NCI-H146 treated with DMSO at 0.1 percent for 48 hours (cell line): ENCODE data around the gene CEP295NL.
"Not testable (repeated sequence)": the region's sequence is repeated elsewhere in the genome, so short reads cannot be mapped to it uniquely, and the experiment has no call there.

Source experiments
- DNase-seq: peaks from one replicate; lab custom pipeline; 2025; ENCODE audit not compliant: unreplicated experiment; lab: John Stamatoyannopoulos, UW

The CEP295NL gene, protein sequence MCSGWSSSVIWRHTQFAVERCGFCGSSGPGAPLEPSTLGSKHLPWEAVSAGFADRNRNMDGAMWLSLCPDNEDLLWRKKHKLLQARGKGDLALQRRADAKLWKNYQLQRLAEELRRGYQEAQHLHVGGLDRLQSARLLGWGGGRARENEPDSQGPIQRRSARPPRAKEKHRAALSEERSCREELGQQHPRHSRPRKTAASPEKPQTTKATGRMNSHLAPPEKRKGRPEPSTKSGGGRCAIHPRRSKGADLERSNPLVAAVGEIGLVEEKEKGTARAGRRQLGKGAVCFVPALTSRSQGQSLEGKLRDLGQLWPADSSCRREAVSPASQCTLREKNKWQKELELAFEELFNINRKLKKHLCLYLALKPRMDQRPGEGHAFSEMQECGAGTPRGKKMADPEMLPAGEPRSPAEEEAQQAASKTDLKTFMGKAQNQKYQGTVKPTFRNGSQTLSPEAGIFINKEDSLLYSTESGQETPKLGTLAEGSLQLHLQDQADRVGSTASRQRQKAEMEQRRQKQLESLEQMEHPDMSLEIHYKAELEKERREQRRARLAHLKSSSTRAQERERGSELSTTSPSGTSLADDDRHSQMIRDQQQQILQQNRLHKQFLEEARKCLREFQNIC

DNA sequence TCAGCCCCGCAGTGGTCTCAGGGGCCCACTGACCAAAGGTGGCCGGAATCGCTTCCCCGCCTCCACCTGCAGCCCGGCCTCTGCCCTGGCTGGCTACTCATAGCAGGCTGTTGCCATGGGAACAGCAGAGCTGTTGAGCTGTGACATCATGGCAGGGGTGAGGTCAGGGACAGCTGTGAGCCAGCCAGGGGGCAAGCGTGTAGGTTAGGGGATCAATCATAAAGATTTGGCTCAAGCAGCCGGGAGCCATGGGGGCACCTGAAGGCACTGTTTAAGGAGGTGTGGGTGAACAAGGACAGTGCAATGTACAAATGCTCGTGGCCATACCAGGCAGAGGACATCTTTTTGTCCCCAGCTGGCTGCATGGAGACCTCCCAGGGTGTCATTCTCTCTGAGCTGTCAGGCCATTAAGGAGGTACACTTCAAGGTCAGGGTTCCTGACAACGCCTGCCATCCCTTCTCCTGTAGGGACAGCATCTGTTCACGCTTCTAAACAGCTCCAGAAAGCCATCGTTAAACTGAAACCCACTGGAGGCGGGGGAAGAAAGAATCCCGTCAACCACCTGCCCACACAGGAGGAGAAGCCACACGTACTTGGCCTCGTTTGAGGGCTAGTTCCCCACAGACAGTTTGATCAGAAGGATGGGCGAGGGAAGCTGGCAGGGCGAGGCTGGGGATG is at the start of gene CEP295NL:
Gene CEP295NL, minus strand, starts transcription at position 101 of the 679 bp plus-strand sequence. CDS start 1,373 bp downstream, outside the sequence.
- DNase-seq = peak; percentile 46

- no peak for DNase-seq
Measured at GRCh38 chr17:78952706-78953105, 49.7 kb upstream of the CEP295NL start.

- no peak for DNase-seq
Measured at GRCh38 chr17:78951967-78952551, 49.1 kb upstream of the CEP295NL start.

DNA sequence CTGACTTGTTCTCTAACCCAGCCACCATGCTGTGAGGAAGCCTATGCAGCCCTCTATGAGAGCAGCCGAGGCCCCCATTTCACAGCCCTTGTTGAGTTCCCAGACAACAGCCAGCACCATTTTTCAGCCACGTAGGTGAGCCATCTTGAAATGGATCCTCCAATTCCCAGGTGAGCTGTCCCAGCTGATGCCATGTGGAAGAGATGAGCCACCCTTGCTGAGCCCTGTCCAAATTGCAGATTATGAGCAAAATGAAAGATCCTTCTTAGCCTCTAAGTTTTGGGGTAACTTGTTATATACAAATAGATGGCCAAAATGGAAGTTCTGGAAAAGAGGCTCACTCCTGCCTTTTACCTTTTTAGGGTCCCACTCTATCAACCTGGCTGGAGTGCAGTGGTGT is 47.9 kb upstream of the CEP295NL start:
- DNase-seq = no peak

DNA sequence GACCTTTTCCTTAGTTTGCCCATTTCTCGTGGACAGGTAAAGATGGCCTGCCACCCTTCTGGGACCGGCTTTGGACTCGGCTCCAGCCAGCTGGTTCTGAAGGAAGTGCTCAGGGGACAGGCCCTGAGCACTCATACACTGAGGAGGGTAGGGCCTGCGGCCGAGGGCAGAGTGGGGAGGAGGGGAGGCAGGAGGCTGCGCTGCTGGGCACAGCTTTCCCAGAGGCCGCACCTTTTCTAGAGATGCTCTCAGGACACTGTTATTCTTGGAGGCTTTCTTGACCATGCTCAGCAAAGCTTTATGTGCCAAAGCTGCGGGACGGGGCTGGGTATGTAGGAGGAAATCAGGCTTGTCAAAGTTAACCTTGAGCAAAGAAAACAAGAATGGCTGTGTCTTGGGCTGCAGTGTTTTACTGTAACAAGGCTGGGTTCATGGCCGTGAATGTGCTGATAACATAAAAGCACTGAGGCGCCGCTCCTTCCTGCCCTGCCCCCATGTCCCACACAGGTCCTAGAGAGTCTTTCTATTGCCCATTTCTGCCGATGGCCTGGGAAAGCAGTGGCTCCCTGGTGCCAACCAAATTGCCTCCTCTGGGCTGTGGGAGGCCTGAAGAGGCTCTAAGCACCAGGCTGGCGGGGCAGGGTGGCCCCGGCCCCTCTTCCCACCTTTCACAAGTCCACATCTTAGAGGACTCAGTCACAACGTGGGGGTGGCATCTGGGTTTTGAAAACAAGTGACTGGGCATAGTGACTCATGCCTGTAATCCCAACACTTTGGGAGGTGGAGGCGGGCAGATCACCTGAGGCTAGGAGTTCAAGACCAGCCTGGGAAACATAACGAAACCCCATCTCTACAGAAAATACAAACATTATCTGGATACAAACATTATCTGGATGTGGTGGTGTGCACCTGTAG is 44.5 kb upstream of the CEP295NL start:
- no peak for DNase-seq

DNA sequence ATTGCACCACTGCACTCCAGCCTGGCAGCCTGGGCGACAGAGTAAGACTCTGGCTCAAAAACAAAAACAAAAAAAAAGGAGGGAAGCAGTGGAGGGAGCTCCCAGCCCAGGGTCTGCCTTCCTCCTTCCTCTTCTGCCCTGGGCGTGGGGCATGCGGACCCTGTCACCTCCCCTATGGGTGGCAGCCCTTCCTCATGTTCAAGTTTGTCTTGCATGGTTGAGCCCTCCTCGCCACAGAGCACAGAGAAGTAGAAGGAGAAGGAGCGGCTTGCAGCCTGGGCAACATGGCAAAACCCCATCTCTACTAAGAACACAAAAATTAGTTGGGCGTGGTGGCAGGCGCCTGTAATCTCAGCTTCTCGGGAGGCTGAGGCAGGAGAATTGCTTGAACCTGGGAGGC is 43.6 kb upstream of the CEP295NL start:
- no peak for DNase-seq

DNA sequence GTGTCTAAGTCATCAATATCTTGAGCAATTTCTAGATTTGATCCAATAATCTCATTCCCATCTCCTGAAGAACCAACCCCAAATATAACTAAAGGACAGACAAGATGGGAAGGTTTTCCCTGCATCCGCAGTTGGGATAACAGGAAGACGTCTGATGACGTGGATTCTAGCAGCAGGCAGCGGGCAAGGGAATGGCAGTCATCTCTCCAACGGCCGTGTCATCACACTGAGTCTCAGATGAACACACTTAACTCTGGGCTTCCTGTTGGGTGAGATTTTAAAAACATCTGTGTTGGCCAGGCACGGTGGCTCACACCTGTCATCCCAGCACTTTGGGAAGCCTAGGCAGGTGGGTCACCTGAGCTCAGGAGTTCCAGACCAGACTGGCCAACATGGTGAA is 43.1 kb upstream of the CEP295NL start:
- DNase-seq = no peak

DNA sequence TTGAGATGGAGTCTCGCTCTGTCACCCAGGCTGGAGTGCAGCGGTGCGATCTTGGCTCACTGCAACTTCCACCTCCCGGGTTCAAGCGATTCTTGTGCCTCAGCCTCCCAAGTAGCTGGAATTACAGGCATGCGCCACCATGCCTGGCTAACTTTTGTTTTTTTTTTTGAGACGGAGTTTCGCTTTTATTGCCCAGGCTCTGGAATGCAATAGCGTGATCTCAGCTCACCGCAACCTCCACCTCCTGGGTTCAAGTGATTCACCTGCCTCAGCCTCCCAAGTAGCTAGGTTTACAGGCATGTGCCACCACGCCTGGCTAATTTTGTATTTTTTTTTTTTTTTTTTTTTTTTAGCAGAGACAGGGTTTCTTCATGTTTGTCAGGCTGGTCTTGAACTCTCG is 42.5 kb upstream of the CEP295NL start:
- not testable (repeated sequence) for DNase-seq

DNA sequence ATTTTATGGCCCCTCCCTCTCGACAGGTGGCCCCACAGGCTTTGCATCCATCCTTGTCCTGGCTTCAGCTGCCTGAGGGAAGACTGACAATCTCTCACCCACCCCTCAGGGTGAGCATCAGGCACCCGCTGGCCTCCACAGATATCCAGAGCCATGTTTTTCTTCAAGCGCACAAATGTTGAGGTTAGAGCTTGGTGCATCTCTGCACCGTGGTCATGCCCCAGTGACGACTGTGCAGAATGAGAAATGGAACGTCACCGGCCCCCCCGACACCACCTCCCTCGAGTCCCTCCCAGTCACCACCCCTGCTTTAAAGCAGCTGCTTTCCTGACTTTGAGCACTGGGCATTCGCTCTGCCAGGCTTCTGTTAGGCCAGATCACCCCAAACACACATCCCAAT is 42.0 kb upstream of the CEP295NL start:
- no peak for DNase-seq

- DNase-seq = no peak
Measured at GRCh38 chr17:78944026-78944425, 41.0 kb upstream of the CEP295NL start.

DNA sequence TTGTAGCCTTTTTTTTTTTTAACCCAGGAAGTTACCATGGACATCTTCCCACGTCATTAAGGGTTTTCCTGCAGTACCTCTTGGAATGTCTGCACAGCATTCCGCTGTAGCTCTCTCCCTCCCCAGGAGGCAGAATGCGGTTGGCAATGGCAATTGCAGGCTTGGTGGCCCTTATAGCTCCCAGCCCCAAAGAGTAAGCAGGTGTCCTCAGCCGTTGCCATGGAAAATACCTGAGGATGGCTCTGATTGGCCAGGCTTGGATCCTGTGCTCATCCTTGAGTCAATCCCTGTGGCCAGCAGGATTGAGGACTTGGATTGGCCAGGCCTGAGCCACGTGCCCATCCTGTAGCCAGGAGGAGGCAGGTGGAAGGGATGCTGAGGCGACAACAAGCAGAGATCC is 37.7 kb upstream of the CEP295NL start:
- peak; percentile 72 for DNase-seq

DNA sequence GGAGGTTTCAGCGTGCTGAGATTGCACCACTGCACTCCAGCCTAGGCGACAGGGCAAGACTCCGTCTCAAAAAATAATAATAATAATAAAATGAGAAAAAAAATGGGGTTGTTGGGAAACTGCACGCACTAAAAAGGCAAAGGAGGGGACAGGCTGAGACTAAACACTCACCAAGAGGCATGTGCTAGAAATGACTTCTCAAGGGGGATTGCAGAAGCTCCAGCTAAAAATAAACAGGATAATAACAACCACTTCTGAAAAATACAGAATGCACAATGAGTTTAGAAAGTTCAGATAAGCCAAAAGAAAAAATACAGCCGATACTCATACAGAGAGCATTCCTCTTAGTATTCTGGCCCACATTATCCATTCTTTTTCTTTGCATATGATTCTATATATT is 37.3 kb upstream of the CEP295NL start:
- no peak for DNase-seq

- no peak for DNase-seq
Measured at GRCh38 chr17:78939615-78940014, 36.6 kb upstream of the CEP295NL start.

GRCh38 chr17:78937561-78937960 is 34.6 kb upstream of the CEP295NL start:
- no peak for DNase-seq

DNA sequence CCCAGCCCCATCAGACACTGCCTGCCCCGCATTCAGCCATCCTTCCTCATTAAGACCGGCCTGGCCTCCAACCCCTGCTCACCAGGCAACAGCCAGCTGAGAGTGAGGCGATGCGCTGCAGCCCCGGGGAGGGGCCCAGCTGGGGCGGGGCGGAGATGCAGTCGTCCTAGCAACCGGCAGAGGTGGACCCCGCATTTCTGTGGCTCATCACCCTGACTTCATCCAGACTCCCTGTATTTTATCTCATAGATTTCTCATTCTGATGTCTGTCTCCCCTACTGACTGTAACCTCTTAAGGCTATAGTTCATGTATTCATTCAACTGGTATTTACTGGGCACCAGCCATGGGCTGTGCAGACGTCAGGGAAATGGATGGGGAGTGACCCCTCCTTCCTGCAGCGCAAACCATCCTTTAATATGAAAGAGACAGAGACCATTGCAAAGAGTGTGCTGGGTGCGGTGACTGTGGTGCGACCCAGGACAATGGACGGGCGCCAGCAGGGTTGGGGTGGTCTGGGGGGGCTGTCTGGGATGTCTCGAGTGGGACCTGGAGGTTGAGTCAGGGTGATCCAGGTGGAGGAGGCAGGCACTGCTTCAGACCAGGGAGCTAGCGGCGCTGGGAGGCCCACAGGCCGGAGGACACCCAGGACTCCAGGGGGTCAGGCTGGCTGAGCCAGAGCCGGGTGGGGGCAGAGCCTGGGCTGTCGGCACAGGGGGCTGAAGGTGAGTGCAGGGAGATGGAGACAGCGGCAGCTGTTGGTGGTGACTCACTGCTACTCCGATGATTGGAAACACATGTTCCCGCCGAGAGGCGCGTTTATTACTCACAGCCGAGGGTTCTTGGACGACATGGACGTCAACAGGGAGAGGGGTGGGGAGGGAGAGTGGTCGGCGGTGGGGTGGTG is 32.7 kb upstream of the CEP295NL start:
- DNase-seq = no peak

DNA sequence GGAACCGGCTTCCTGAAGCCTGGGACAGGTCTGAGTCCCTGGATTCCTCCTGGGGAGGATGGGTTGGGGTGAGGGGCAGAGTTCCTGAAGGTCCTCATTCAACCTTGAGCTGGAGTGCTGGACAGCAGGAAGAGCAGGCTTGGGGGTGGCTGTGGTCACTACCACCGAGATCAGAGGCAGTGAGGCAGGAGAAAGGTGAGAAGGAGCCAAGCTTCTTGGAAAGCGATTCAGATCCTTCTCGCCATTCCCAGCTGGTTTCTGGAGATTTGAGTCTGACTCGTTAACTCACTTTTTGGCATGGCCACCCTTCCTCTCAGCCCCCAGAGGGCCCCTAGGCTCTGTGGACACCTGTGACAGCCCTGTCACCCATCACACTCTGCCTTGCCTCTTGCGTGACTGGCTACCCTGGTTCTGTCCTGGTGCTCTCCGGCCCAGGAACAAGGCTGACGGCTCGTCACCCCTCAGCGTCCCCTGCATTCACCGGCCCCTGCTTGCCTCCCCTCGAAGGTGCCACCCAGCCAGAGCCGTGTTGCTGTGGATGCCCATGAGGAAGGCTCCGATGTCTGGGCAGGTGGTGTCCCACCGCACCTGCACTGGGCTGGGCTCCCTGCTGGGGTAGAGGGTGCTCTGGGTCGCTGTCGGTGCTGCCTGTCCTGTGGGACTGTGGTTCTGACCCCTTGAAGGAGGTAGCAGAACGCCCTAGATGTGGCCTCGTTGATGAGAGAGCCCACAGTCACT is 31.8 kb upstream of the CEP295NL start:
- no peak for DNase-seq

GRCh38 chr17:78933959-78934568 is 31.1 kb upstream of the CEP295NL start:
- DNase-seq = peak; percentile 79
